Measurements from ENCODE around the gene PTPRQ.
A peak's percentile ranks its signal among the peaks of the same experiment; 100 is the strongest.

Gene PTPRQ

GRCh38 chr12:80551897-80552296 is 107.9 kb downstream of the PTPRQ start:
- in situ Hi-C loops (cut with HindIII; ENCODE audit: low pct_unique_long_range_greater_than_20kb, low sequenced_read_pairs), result no loop called here
- TF ChIP-seq JUND (IDR thresholded peaks at IDR 0.05; ENCODE audit: low read depth), result no peak
- DNase-seq (ENCODE audit: low read depth in 1 of 2, low spot score in 1 of 2), result no peak

DNA sequence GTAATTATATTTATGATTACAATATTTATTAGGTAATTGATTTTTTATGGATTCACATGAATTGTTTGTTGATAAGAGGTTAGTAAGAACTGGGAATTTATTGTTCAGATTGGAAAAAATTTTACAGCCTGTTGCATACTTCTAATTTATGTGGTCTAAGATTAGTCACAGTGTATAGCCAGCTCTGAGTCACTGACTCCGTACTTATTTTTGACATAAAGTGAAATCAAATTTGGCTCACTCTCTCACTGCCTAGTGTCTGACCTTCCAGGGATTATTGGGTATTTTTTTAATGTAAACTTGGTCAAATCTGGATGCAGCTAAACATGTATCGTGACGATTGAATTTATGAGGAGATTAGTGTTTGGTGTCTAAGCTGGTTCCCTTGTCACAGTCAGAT is 109.3 kb downstream of the PTPRQ start:
- TF ChIP-seq JUND (IDR thresholded peaks at IDR 0.05; ENCODE audit: low read depth), result no peak
- no peak for DNase-seq (ENCODE audit: low read depth in 1 of 2, low spot score in 1 of 2)
- in situ Hi-C loops (cut with HindIII; ENCODE audit: low pct_unique_long_range_greater_than_20kb, low sequenced_read_pairs), result no loop called here

GRCh38 chr12:80556566-80556965 is 112.5 kb downstream of the PTPRQ start:
- no peak for TF ChIP-seq JUND (IDR thresholded peaks at IDR 0.05; ENCODE audit: low read depth)
- DNase-seq (ENCODE audit: low read depth in 1 of 2, low spot score in 1 of 2), result no peak
- in situ Hi-C loops (cut with HindIII; ENCODE audit: low pct_unique_long_range_greater_than_20kb, low sequenced_read_pairs), result no loop called here

DNA sequence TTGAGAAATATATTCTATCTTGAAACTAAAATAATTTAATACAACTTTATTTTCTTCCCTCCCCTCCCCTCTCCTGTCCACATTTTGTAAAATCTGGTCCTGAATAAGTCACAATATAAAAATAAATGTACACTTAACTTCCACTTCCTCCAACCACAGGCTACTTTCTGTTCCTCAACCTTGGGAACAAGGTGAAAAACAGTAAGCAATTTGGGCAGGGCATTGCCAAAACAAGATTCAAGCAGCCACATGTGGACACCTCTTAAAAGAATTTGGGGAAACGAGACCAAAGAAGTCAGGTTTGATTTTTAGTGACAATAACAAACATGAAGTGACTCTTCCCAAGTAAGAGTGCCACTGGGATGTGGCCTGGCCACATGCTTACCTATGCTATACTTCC is 115.7 kb downstream of the PTPRQ start:
- in situ Hi-C loops (cut with HindIII; ENCODE audit: low pct_unique_long_range_greater_than_20kb, low sequenced_read_pairs), result no loop called here
- TF ChIP-seq JUND (IDR thresholded peaks at IDR 0.05; ENCODE audit: low read depth), result no peak
- DNase-seq (ENCODE audit: low read depth in 1 of 2, low spot score in 1 of 2), result no peak

- in situ Hi-C loops (cut with HindIII; ENCODE audit: low pct_unique_long_range_greater_than_20kb, low sequenced_read_pairs), result no loop called here
- TF ChIP-seq JUND (IDR thresholded peaks at IDR 0.05; ENCODE audit: low read depth), result no peak
- DNase-seq (ENCODE audit: low read depth in 1 of 2, low spot score in 1 of 2), result no peak
These were observed 121.2 kb downstream of the PTPRQ start for GRCh38 chr12:80565271-80565670.

DNA sequence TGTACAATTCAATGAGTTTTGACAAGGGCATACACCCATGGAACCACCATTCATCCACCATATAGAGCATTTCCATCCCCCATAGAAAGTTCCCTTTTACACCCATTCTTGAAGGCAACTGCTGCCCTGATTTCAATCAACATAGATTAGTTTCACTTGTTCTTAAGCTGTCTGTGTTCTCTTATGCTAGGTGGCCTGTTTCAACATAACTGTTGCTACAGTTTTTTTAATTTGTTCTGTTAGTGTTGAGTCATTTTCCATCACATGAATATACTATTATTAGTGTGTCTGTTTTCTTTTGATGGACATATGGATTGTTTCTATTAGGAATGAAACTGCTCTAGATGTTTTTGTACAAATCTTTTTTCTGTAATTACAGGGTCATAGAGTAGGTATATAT is 123.4 kb downstream of the PTPRQ start:
- in situ Hi-C loops (cut with HindIII; ENCODE audit: low pct_unique_long_range_greater_than_20kb, low sequenced_read_pairs), result no loop called here
- DNase-seq (ENCODE audit: low read depth in 1 of 2, low spot score in 1 of 2), result no peak
- no peak for TF ChIP-seq JUND (IDR thresholded peaks at IDR 0.05; ENCODE audit: low read depth)

GRCh38 chr12:80576641-80577418 is 132.8 kb downstream of the PTPRQ start:
- TF ChIP-seq JUND (IDR thresholded peaks at IDR 0.05; ENCODE audit: low read depth), result no peak
- in situ Hi-C loops (cut with HindIII; ENCODE audit: low pct_unique_long_range_greater_than_20kb, low sequenced_read_pairs), result no loop called here
- DNase-seq (ENCODE audit: low read depth in 1 of 2, low spot score in 1 of 2), result no peak

DNA sequence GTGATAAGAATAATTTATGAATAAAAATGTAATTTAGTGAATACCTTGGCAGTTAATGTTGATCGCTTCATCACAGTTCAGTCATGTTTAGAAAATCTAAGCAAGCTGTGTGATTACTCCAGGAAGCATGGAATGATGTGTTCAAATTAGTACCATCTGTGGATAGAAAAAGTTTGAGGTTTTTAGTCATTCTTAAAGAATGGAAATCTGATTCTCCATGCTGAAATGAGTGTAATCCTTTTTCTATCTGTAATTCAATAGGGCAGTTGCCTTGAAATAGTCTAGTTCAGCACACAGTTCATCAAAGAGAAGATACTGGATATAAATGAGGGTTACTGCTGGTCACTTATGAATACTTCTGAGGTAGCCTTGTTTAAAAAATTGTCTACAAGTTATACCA is 136.2 kb downstream of the PTPRQ start:
- in situ Hi-C loops (cut with HindIII; ENCODE audit: low pct_unique_long_range_greater_than_20kb, low sequenced_read_pairs), result no loop called here
- no peak for DNase-seq (ENCODE audit: low read depth in 1 of 2, low spot score in 1 of 2)
- TF ChIP-seq JUND (IDR thresholded peaks at IDR 0.05; ENCODE audit: low read depth), result no peak

DNA sequence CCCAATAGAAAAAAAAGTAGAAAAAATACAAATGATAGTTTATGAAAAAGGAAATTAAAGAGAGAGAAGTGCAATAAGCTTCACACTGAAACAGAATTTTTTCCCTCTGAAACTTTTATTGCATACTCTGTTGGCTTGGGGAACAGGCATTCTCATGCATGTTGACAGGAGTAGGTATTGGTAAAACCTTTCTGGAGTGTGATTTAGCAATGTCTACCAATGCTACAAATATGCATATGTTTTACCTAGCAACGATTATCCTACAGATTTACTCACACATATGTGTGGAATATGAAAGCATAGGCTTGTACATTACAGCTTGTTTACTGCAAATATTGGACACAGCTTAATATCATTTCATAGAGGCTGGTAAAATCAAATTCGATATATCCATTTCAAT is 137.7 kb downstream of the PTPRQ start:
- in situ Hi-C loops (cut with HindIII; ENCODE audit: low pct_unique_long_range_greater_than_20kb, low sequenced_read_pairs), result no loop called here

DNA sequence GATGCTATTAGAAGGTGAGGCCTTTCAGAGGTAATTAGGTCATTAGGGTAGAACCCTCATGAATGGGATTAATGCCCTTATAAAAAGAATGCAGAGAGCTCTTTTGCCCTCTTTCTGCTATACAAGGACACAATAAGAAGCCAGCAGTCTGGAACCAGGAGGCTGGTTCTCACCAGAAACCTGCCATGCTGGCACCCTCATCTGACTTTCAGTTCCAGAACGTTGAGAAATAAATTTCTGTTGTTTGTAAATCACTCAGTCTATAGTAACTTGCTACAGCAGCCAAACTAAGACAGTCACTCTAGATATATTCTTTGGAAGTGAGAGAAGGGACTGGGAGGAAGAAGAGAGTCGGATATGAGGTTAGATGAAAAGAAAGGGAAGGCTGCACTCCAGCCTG is 138.4 kb downstream of the PTPRQ start:
- no peak for DNase-seq (ENCODE audit: low read depth in 1 of 2, low spot score in 1 of 2)
- TF ChIP-seq JUND (IDR thresholded peaks at IDR 0.05; ENCODE audit: low read depth), result no peak
- in situ Hi-C loops (cut with HindIII; ENCODE audit: low pct_unique_long_range_greater_than_20kb, low sequenced_read_pairs), result no loop called here

More for the DNA sequence above, 137.7 kb downstream of the PTPRQ start:
- no peak for DNase-seq (ENCODE audit: low read depth in 1 of 2, low spot score in 1 of 2)
- TF ChIP-seq JUND (IDR thresholded peaks at IDR 0.05; ENCODE audit: low read depth), result no peak

DNA sequence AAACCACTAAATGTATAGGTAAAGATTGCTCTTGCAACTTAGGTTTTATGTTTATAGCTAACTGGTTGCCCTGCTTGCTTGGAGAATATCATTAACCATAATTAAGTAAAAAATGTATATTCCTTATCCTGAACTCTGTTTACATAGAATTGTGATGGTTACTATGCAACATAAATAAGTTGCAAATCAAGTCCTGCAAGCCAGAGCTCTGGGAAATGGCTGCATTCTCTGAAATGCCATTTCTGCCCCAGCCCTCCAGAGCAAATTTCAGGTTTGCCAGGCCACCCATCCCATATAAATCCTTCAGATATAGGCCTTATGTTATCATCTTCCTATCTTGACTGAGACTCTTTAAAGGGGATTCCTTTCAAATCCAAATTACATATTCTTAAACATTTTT is 145.0 kb downstream of the PTPRQ start:
- TF ChIP-seq JUND (IDR thresholded peaks at IDR 0.05; ENCODE audit: low read depth), result no peak
- in situ Hi-C loops (cut with HindIII; ENCODE audit: low pct_unique_long_range_greater_than_20kb, low sequenced_read_pairs), result no loop called here
- peak in 1 of 2 experiments; percentile 28 for DNase-seq (ENCODE audit: low read depth in 1 of 2, low spot score in 1 of 2)

DNA sequence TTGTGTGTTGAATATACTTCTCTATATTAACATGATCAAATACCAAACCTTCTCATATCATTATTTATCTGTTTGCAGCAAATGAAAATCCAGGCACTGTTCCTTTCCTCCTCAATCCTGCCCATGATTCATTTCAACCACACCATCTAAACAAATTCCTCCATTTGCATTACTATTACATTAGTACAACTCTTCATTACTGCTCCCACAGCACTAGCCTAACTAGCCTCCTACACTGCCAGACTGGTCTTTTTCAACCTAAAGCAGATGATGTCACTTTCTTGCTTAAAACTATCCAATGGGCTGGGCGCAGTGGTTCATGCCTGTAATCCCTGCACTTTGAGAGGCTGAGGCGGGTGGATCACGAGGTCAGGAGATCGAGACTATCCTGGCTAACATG is 146.1 kb downstream of the PTPRQ start:
- TF ChIP-seq JUND (IDR thresholded peaks at IDR 0.05; ENCODE audit: low read depth), result no peak
- in situ Hi-C loops (cut with HindIII; ENCODE audit: low pct_unique_long_range_greater_than_20kb, low sequenced_read_pairs), result no loop called here
- no peak for DNase-seq (ENCODE audit: low read depth in 1 of 2, low spot score in 1 of 2)

DNA sequence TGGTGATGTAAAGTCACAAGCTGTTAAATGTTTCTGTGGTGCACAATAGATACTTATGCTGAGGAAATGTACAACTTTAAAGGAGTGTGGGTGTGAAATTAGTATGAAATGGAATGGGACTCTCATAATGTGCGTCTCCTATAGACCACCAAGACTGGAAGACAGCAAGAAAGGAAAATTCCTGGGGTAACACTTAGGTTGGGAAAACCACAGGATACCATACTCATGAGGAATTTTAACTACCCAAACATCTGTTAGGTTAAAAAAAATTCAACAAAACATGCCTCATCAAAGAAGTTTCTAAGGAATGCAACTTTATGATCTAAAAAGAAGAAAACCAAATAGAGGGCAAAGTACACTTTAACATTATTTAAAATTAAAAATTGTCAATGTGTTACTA is 149.7 kb downstream of the PTPRQ start:
- in situ Hi-C loops (cut with HindIII; ENCODE audit: low pct_unique_long_range_greater_than_20kb, low sequenced_read_pairs), result no loop called here
- no peak for DNase-seq (ENCODE audit: low read depth in 1 of 2, low spot score in 1 of 2)
- no peak for TF ChIP-seq JUND (IDR thresholded peaks at IDR 0.05; ENCODE audit: low read depth)

- no peak for DNase-seq (ENCODE audit: low read depth in 1 of 2, low spot score in 1 of 2)
- in situ Hi-C loops (cut with HindIII; ENCODE audit: low pct_unique_long_range_greater_than_20kb, low sequenced_read_pairs), result no loop called here
- TF ChIP-seq JUND (IDR thresholded peaks at IDR 0.05; ENCODE audit: low read depth), result no peak
These were observed 152.5 kb downstream of the PTPRQ start for GRCh38 chr12:80596509-80596908.

All from T47D (cell line).